HG03066 (cell line): ENCODE results near the gene RNF152.

Experiments
- ATAC-seq: cut with Tn5 transposase; IDR thresholded peaks from one replicate; pipeline ENCODE4 v1.9.1; 2021; ENCODE audit warnings: low read depth; ENCODE audit not compliant: unreplicated experiment

The RNF152 gene

DNA sequence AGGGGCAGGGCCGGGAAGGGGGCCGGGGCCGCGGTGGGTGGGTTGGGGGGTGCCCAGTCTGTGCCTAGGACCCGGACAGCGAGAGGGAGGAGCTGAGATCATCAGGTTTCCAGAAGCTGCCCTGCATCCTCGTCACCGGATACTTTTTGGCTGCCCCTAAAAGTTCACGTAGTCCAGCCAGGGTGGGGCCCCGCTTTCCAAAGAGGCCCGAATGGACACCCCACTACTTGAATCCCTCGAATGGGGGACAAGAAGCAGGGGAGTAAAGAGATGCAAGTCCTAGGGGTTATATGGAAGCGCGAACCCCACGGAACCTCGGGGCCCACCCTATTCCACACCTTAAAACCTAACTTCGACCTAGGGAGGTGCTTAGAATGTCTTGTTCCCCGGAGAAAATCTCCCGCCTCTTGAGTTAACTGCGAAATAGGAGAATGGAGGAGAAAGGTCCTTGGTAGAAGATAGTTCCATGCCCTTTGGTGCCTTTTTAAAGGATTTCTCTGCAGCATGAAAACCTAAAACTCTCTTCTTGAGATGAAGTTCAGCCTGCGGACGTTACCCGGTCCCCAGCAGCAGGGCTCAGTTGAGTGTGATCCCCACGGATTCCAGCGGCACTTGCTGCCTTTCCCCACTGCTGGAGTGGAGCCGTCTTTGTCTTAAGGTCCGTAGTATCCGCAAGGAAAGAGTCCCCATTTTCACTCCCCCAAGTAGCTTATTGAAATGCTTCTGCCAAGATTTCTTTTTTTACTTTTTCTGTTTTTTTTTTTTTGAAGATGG lies 2.1 kb upstream of the RNF152 start:
- no peak for ATAC-seq

DNA sequence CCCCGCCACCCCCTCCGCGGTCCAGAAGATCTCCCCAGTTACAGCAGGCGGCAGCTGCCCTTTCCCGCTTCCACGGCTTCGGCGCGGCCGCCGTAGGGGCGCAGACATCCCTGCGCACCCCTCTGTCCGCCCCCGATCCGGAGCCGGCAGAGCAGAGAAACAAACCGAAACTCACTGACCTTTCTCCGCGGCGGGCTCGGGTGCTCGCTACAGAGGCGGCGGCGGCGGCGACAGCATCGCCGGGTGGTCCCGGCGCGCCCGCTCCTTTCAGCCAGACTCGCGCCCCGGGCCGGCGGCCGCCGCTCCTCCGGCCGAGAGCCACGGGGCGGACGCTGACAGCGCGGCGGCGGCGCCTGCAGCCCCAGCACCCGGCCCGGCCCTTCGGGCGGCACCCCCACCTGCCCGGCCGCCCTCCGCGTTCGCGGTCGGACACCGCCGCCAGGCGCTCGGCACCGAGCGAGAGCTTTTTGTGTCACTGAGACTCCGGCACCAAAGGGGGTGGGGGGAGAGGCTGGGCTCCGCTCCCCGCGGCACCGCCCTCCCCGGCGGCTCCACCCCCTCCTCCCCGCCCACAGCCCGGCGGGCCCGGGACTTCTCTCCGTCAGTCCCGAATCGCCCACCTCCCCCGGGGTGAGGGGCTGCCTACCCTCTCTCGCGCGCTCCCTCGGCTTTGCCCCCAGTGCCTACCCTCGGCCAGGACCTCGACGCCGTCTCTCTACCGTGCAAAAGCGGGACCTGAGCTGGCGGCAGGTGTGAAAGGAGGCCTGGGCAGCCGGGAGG lies 1.4 kb upstream of the RNF152 start:
- peak; percentile 83 for ATAC-seq

DNA sequence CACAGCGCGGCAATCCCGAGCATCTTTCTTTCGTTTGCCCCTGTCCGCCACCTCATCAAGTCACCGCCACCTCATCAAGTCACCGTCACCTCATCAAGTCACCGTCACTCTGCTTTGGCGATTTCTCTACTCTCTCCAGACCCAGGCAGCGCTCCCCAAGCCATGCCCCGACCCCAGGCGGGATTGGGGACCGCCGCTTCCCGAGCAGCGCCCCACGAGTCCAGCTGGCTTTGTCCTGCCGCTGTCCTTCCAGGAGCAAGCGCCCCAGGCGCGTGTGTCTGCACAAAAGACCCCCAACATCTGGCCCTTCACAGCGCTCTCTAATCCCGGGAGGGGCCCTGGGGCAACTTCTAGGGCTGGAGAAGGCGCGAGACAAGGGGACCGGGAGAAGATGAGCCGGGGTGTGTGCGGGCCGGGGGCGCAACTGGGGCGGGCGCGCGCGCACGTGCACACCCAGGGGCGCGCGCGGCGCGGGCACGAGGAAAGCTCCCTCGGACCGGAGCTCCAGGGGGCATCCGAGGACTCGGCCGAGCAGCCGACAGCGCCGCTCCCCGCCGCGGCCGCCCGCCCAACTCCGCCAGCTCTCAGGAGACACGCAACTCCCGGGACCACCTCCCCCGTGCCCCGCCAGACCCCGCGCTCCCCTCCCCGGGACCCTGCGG lies 633 bp upstream of the RNF152 start:
- ATAC-seq = peak; percentile 35

DNA sequence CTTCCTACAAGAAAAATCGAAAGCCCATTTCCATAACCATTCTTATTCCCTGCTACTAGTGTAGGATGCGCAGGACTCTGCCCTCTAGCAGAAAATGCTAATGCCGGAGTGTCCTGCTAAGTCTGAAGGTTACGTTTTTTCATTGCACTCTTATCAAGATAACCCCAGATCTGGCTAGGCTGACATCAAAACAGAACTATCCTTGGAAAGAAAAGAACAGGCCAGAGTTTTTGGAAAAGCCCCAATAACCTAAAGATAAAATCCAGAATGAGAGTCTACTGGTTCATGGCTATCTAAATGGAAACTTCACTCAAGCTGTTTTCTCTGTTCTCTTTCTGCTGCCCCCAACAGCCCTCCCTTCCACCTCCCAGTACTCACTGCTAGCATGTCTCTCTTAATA lies 913 bp downstream of the RNF152 start:
- ATAC-seq = no peak

DNA sequence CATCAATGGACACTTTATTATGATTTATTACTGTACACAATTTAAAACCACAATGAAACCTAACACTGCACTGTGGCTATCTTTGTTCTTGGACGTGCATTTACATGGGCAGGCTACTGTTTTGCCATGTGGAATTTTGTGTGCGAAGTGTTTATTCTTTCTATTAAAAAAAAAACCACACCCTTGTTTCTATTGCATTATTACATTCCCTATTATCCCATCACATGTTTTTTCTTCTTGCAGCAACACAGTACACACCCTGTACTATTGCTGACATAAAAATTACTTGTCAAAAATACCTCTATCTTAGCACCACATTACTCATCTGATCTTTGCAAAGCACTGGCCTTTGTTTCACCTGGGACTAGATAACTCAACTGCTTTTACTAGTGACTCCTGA lies 1.5 kb downstream of the RNF152 start:
- no peak for ATAC-seq

DNA sequence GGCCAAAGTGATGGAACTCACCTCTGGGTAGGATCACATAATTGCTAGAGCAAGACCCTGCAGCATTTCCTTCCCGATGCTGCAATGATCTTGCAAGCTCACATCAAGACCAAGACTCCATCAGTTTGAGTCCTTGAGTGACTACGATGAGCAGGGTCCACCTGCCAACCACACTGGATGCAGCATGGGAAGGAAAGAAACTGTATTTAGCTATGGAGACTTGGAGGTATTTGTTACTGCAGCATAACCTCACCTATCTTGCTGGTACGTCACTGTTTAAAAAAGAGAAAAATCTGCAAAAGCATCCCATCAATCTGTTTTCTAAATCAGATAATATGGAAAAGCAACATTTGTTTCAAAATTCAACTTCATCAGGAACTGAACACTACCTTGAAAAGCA lies 2.5 kb downstream of the RNF152 start:
- no peak for ATAC-seq

DNA sequence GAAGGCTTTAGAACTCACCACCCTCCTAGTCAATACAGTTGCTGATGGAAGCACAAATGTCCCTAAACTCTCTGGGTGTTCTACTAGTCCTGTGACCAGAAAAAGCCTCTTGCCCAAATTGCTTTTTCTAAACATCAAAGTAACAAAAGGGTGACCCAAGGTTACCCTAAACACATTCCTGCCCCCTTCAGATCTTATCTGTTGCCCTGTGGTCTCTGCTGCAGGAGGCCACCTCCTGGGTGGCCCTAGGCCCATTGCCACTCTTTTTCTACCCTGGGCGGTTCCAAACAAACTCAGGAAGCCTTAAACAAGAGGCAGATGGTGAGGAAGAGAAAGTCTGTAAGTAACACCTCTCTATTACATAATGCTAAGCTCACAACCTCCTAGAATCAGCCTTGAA lies 3.3 kb downstream of the RNF152 start:
- no peak for ATAC-seq

DNA sequence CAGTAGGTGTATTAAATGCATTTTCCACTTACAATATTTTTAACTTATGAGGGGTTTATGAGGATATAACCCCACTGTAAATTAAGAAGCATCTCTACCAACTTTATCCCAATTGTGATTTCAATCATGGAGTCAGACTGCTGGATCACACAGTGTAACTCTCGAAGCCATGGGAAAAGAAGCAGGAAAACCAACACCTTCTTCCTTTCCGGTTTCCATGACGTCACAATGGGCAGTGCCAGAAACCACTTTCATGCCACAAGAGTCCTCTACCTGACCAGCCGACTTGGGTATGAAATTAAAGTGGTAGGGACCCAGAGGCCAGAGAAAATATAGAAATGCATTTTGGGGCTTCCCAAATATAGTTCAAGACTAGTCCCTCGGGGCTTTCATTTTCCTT lies 4.2 kb downstream of the RNF152 start:
- ATAC-seq = no peak

DNA sequence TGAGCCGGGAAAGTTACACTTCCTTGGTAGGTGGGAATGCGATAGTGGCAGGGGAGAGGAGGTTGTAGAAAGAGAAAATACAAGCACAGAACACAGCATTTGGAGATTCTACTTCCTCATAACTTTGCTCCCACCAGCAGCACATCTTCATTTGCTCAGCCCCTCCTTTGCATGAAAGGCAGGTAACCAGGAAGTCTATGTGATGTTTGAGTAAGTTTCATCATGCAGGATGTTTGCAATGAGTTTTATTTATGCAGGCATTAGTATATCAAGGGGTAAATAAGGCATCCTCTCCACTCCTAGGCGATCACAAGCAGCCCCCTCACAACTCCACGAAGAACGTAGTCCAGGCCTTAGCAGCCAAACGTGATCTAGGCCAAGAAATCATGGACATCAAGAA lies 5.0 kb downstream of the RNF152 start:
- no peak for ATAC-seq

DNA sequence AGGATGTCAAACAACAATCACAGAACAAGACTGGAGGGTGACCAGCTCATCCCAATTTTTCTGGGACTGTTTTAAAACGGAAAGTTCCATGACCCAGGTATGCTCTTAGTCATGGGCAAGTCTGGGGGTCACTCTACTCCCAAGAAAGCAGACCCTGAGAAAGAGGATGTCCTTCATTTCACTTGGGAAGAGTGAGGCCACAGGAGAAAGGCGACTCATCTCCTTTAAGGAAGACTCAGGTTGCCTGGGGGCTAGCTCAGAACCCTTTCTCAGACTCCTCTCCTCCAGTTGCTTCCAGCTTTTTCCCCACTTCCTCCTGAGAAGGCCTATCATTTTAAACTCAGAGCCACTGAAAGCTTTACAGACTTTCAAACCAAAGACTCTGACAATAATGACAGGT lies 9.3 kb downstream of the RNF152 start:
- no peak for ATAC-seq

DNA sequence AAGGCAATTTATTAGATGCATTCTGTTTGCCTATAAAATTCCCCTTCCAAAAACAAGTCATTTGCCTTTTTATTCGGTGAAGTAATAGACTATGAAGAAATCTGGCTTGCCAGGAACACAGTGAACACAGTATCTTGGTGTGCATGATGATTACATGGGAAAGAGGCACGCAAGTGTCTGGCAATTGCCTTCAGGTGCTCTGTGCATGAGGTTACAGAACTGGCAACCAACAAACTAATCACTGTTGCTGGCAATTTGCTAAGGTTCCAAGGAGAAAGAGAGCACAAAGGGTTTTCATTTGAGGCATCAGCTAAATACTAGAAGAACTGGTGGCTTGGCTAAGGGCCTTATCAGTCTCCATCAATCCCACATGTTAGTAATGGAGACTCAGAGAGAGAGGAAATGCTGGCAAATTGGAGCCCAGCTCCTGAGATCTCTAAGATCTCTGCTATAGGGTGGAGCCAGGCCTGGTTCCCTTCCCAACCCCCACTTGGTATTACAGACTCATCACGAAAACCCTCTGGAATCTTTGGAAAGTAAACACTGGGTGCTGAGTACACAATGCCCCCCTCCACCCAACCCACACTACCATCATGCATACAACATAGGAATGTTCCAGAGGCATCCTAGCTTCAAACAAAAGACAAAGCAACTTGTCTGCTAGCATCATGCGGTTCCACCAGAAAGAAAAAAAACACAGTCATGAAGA lies 10.4 kb downstream of the RNF152 start:
- ATAC-seq = no peak

DNA sequence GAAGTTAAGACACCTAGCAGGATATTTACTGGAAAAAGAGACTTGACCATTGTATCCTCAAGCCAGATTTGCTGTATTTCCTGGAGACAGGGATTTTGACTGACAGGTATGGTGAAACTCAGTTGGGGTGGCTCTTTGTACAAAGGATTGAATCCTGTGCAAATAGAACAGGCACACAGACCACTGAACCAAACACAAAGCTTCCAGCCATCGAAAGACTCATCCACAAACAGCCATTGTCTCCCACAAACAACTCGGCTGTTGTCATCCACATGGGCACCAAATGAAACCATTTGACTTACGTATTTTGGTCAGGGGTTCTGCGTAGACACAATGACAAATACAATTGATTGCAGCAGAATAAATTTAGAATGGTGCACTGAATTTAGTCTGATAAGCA lies 15.9 kb downstream of the RNF152 start:
- no peak for ATAC-seq

DNA sequence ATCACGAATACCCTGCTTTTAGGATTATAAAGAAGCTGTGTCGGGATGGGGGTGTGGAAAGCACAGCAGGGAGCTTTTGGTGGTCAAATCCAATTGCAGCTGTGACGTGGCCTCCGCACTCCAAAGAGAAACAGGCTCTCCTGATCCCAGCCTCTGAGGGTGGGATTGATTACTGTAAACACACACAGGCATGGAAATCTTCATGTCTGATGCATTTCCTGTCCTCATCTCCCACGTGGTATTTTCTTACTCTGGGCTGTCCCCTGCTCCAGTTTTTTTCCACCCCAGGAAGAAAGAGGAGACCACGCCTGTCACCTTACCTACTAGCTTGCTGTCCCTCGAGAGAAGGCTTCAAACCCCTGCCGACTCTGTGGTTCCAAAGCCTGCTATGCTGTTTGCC lies 22.7 kb downstream of the RNF152 start:
- ATAC-seq = no peak

DNA sequence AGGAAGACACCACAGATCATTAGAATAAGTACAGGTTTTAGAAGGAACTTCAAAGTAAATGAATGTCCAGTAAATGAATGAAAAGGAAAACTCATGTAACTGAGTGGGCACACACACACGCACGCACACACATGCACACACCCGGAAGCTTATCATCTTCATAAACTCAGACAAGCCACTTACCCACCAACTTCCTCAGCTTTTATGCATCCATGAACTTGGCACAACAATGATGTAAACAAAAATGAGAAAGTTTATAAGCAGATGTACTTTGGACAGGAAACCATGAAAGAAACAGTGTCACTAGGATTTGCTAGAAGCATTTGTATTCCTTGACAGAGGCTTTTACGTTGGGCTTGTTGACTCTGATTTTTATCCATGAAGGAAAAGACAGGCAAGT lies 23.2 kb downstream of the RNF152 start:
- ATAC-seq = no peak

DNA sequence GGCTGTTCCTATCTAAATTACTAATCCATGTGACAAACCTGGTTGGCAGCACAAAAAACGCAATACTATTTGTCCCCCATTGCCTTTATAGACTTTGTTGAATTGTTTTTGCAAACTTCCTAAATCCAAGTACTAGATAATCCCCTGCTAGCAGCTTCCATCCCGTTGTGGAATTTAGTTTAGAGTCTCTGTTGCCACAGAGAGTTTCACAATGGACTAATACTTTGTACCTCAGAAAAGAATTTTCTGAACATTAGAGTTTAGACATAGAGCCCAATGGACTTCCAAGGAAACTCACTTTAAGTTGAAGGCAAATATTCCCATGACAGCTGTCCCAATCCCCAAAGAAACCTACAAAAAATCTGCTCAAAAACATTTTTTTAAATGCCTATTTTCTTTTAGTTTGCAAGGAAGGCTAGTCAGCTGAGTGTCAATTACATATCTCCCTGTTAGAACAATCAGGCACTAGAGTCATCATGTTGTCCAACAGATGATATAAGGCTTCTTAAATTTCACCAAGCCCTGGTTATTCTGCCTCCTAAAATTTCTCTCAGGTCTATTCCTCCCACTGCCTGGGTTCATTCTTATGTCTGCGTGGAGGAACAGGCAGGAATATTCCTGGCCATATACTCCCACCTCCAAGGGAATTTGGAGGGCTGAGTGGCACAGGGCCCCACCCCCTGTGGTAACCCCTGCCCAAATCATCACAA lies 27.2 kb downstream of the RNF152 start:
- no peak for ATAC-seq

DNA sequence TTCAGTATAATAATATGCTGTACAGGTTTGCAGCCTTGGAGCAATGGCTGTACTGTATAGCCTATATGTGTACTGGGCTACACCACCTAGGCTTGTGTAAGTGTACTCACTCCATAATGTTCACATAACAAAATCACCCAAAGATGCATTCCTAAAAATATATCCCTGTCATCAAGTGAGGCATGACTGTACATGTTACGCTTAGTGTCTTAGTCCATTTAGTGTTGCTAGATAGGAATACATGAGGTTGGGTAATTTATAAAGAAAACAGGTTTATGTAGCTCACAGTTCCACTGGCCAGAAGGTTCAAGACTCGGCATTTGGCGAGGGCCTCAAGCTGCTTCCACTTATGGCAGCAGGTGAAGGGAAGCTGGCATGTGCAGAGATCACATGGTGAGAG lies 31.4 kb downstream of the RNF152 start:
- no peak for ATAC-seq

DNA sequence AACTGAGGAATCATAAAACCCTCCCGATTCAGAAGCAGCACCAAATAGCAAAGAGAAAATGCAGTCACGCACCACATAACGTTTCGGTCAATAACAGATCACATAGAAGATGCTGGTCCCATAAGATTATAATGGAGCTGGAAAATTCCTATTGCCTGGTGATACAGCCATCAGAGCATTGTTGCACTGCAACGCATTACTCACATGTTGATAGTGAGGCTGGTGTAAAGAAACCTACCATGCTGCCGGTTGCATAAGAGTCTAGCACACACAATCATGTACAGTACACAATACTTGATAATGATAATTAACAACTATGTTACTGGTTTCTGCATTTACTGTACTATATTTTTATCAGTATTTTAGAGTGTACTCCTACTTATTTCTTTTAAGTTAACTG lies 32.5 kb downstream of the RNF152 start:
- ATAC-seq = no peak

DNA sequence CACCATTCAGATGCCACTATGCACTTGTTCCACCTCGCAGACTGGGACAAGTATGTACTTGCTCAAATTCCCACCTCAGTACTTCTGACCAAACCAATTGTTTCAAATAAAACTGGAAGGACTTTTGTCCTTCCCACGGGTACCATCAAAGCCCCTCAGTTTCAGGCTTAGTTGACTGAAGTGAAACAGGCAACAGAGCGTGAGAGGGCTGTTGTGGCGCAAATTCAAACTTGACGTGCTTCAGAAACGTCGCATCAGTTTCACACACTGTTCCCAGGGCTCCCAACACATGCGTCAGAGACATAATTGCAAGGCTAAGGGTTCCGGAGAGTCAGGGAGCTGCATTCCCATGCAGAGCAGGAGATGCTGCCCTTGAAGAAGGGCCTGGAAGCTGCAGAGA lies 33.7 kb downstream of the RNF152 start:
- no peak for ATAC-seq

DNA sequence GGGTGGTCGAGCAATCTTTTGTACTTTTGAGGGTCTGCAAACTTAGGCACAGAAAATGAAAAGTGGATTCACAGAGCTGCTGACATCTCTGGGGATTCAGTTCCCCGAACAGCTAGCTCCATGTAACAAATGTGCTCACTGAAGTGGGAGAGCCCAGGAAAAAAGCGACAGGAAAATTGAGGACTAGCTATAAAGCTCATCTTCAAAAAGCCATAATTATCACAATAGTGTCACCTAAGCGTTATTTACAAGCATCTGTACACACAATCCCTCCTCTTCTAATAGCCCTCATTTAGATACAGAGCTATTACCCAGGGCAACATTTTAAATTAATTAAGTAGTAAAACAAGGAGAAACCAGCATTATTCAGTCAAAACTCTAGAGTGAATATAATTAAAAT lies 36.1 kb downstream of the RNF152 start:
- ATAC-seq = no peak
